IMR-90 (cell line): ENCODE measurements around the gene HS6ST3. TPM values are rescaled to one million over a fixed set of nuclear protein-coding genes. Genes with fewer than 3 reads are reported as not detected.

Experiments used
- ATAC-seq: fragments of 200-7000 bp; cut with Tn5 transposase; 2 replicates; pipeline ENCODE4 v1.9.1; 2020; ENCODE audit warnings: low read depth, mild to moderate bottlenecking, moderate library complexity
- BruUV-seq: library from RNA; stranded (reverse); fragments of 400-500 nt; replicated peaks from 2 replicates; lab custom pipeline; 2021; lab: Mats Ljungman, UMichigan
- CTCF ChIA-PET: fragments of 300-600 bp; formaldehyde crosslinking; extraction: SDS; loops from one replicate; lab custom pipeline; 2021; ENCODE audit warnings: antibody characterized with exemption; lab: Yijun Ruan, JAX
- POLR2A ChIA-PET: fragments of 300-600 bp; sonication (Branson Sonifier 250); formaldehyde crosslinking; loops from one replicate; lab custom pipeline; 2022; ENCODE audit warnings: antibody characterized with exemption; ENCODE audit not compliant: unreplicated experiment; lab: Charles Lee
- DNase-seq: peaks from one replicate; pipeline ENCODE4 v3.0.0; 2013
- H2AFZ ChIP-seq: replicated peaks from 2 replicates; pipeline ENCODE3; 2013; ENCODE audit warnings: low read length, mild to moderate bottlenecking; ENCODE audit not compliant: poor library complexity
- H2AK5ac ChIP-seq: 2 replicates; pipeline ENCODE4 v1.6.1; 2013; ENCODE audit warnings: low read depth, low read length, inconsistent platforms
- H2AK9ac ChIP-seq: replicated peaks from 2 replicates; pipeline ENCODE3; 2013; ENCODE audit warnings: mild to moderate bottlenecking, low read depth, low read length, moderate library complexity; ENCODE audit not compliant: poor library complexity
- H2BK120ac ChIP-seq: 2 replicates; pipeline ENCODE4 v1.6.1; 2013; ENCODE audit warnings: low read depth, low read length, inconsistent platforms
- H2BK15ac ChIP-seq: 3 replicates; pipeline ENCODE4 v1.6.1; 2013; ENCODE audit warnings: low read depth, low read length, inconsistent platforms
- H2BK20ac ChIP-seq: 2 replicates; pipeline ENCODE4 v1.6.1; 2013; ENCODE audit warnings: low read depth, mild to moderate bottlenecking, inconsistent platforms, low read length, moderate library complexity
- H2BK5ac ChIP-seq: 2 replicates; pipeline ENCODE4 v1.6.1; 2013; ENCODE audit warnings: mild to moderate bottlenecking, low read depth, low read length, inconsistent platforms; ENCODE audit not compliant: poor library complexity, severe bottlenecking
- H3K14ac ChIP-seq: replicated peaks from 2 replicates; pipeline ENCODE4 v1.6.1; 2013; ENCODE audit warnings: low read depth, low read length, inconsistent platforms
- H3K18ac ChIP-seq: 2 replicates; pipeline ENCODE4 v1.6.1; 2013; ENCODE audit warnings: low read depth, low read length, control low read depth
- H3K23ac ChIP-seq: 2 replicates; pipeline ENCODE4 v1.6.1; 2013; ENCODE audit warnings: low read depth, low read length, inconsistent platforms
- H3K27ac ChIP-seq: 2 replicates; pipeline ENCODE4 v1.5.1; 2013; ENCODE audit warnings: mild to moderate bottlenecking, control low read depth, low read length; ENCODE audit not compliant: insufficient read depth
- H3K27me3 ChIP-seq: 2 replicates; pipeline ENCODE4 v1.6.1; 2013; ENCODE audit warnings: low read length; ENCODE audit not compliant: control insufficient read depth, insufficient read depth
- H3K36me3 ChIP-seq: 2 replicates; pipeline ENCODE4 v1.6.1; 2013; ENCODE audit warnings: low read length, mixed read lengths; ENCODE audit not compliant: control insufficient read depth, insufficient read depth
- H3K4ac ChIP-seq: 2 replicates; pipeline ENCODE4 v1.6.1; 2013; ENCODE audit warnings: low read depth, low read length, inconsistent platforms
- H3K4me1 ChIP-seq: 2 replicates; pipeline ENCODE4 v1.6.1; 2013; ENCODE audit warnings: low read length, mixed read lengths; ENCODE audit not compliant: control insufficient read depth, insufficient read depth
- H3K4me2 ChIP-seq: 2 replicates; pipeline ENCODE4 v1.6.1; 2013; ENCODE audit warnings: low read depth, mild to moderate bottlenecking, control low read depth, low read length, moderate library complexity
- H3K4me3 ChIP-seq: 2 replicates; pipeline ENCODE4 v1.5.1; 2013; ENCODE audit warnings: low read depth, mild to moderate bottlenecking, control low read depth, low read length, moderate library complexity; ENCODE audit not compliant: insufficient read depth
- H3K56ac ChIP-seq: 2 replicates; pipeline ENCODE4 v1.6.1; 2013; ENCODE audit warnings: low read length, inconsistent platforms; ENCODE audit not compliant: insufficient read depth; ENCODE audit errors: extremely low read depth
- H3K79me1 ChIP-seq, 2 experiments: 2 replicates each; pipeline ENCODE4 v1.6.1; 2013; ENCODE audit warnings: low read length in 2 of 2, inconsistent platforms in 1 of 2, low read depth in 1 of 2
- H3K9ac ChIP-seq: 2 replicates; pipeline ENCODE4 v1.6.1; 2013; ENCODE audit warnings: low read depth, low read length, control low read depth
- H3K9me1 ChIP-seq: 2 replicates; pipeline ENCODE4 v1.6.1; 2013; ENCODE audit warnings: low read length, inconsistent platforms; ENCODE audit not compliant: insufficient read depth
- H3K9me3 ChIP-seq: 2 replicates; pipeline ENCODE4 v1.6.1; 2013; ENCODE audit warnings: low read length; ENCODE audit not compliant: control insufficient read depth, insufficient read depth
- H4K20me1 ChIP-seq: 2 replicates; pipeline ENCODE4 v1.6.1; 2013; ENCODE audit warnings: low read length, inconsistent platforms; ENCODE audit not compliant: insufficient read depth
- H4K5ac ChIP-seq: 2 replicates; pipeline ENCODE4 v1.6.1; 2013; ENCODE audit warnings: mild to moderate bottlenecking, low read depth, low read length, control low read depth
- H4K8ac ChIP-seq, 2 experiments: 2 replicates each; pipeline ENCODE4 v1.6.1; 2013; ENCODE audit warnings: low read depth in 2 of 2, low read length in 2 of 2, control low read depth in 1 of 2, inconsistent platforms in 1 of 2
- H4K91ac ChIP-seq: 2 replicates; pipeline ENCODE4 v1.6.1; 2013; ENCODE audit warnings: low read depth, low read length, inconsistent platforms; ENCODE audit not compliant: insufficient read depth
- CEBPB ChIP-seq: IDR thresholded peaks from 2 replicates; pipeline ENCODE4 v1.6.1; 2012; ENCODE audit warnings: low read depth, low read length, improper control_type of control experiment
- CHD1 ChIP-seq: IDR thresholded peaks from 2 replicates; pipeline ENCODE4 v1.6.1; 2012; ENCODE audit warnings: low read depth, low read length, improper control_type of control experiment
- CTCF ChIP-seq: conservative IDR thresholded peaks from 2 replicates; pipeline ENCODE4 v1.5.1; 2012; ENCODE audit warnings: mild to moderate bottlenecking, low read depth, low read length, improper control_type of control experiment
- FOS ChIP-seq: fragments of 150-350 bp; IDR thresholded peaks from 2 replicates; pipeline ENCODE4 v1.6.1; 2016; ENCODE audit warnings: low read depth, low read length
- NFE2L2 ChIP-seq: fragments of 150-350 bp; IDR thresholded peaks from 2 replicates; pipeline ENCODE4 v1.6.1; 2016; ENCODE audit warnings: low read depth, mild to moderate bottlenecking, low read length
- POLR2A ChIP-seq: IDR thresholded peaks from 2 replicates; pipeline ENCODE4 v1.6.1; 2012; ENCODE audit warnings: mild to moderate bottlenecking, low read depth, low read length
- RAD21 ChIP-seq: IDR thresholded peaks from 2 replicates; pipeline ENCODE4 v1.6.1; 2012; ENCODE audit warnings: low read length, improper control_type of control experiment
- RFX5 ChIP-seq: IDR thresholded peaks from 2 replicates; pipeline ENCODE4 v1.8.0; 2012; ENCODE audit warnings: low read depth, mild to moderate bottlenecking, low read length, moderate library complexity
- SMC3 ChIP-seq: fragments of 150-350 bp; IDR thresholded peaks from 2 replicates; pipeline ENCODE4 v1.6.1; 2016; ENCODE audit warnings: low read depth, mild to moderate bottlenecking, antibody characterized with exemption, low read length, moderate library complexity
- USF2 ChIP-seq: fragments of 150-350 bp; IDR thresholded peaks from 2 replicates; pipeline ENCODE4 v1.6.1; 2017; ENCODE audit warnings: mild to moderate bottlenecking, antibody characterized with exemption, low read length, low read depth
- WGBS, 2 experiments: methylation state at CpG; one replicate each; pipeline versions ENCODE4 v1.1.5 to v1.1.7; 2013; ENCODE audit warnings: missing lambda C conversion rate in 2 of 2; ENCODE audit not compliant: insufficient read length in 1 of 2; ENCODE audit errors: extremely low coverage in 2 of 2; 5-methylcytosine and 5-hydroxymethylcytosine counted together
- dilution Hi-C: fragments of 300-500 bp; cut with HindIII; formaldehyde crosslinking; loops from one replicate; pipeline ENCODE4 v1.14.3; 2018; ENCODE audit warnings: low sequenced_read_pairs; ENCODE audit not compliant: unreplicated experiment
- in situ Hi-C: fragments of 300-500 bp; cut with MboI; formaldehyde crosslinking; loops from 3 replicates; pipeline ENCODE4 v1.14.3; 2019; ENCODE audit warnings: low sequenced_read_pairs, inconsistent platforms, mixed read lengths
- intact Hi-C: fragments of 100-400 bp; cut with micrococcal nuclease; formaldehyde crosslinking; loops from 2 replicates; pipeline ENCODE4 v1.10.0; 2022
- polyA plus RNA-seq, 3 experiments: library from polyadenylated mRNA; depleted of rRNA; stranded (reverse); fragments of >200 nt; gene quantifications; 2 replicates each; pipeline ENCODE4 v1.2.3, GENCODE V29; 2012; ENCODE audit warnings: low replicate concordance in 1 of 3
- total RNA-seq: library from RNA; depleted of rRNA; stranded (reverse); fragments of >200 nt; gene quantifications from 2 replicates; pipeline ENCODE4 v1.2.3, GENCODE V29; 2012
- TF ChIP-seq, protein P1 (sequence below): fragments of 150-350 bp; IDR thresholded peaks from 2 replicates; pipeline ENCODE4 v1.6.1; 2016; ENCODE audit warnings: low read depth, mild to moderate bottlenecking, low read length, moderate library complexity, borderline replicate concordance

Gene HS6ST3
- total and polyA plus RNA-seq, 2 of the 4 experiments (the other 2 are of a cell fraction), result not detected

- H4K5ac ChIP-seq, result no peak overlapping the region
- ATAC-seq, result no peak
- no peak overlapping the region for H2AK9ac ChIP-seq
- intact Hi-C loops (no loop called here), in situ Hi-C loops (no loop called here), dilution Hi-C loops (no loop called here)
- H2BK20ac ChIP-seq, result no peak overlapping the region
- no peaks in the 10 kb centered on the region for H4K20me1 ChIP-seq
- no peaks in the 10 kb centered on the region for H3K36me3 ChIP-seq
- H3K56ac ChIP-seq, result no peak overlapping the region
- no peak overlapping the region for H4K8ac ChIP-seq
- WGBS, 2 experiments, result no CpG with 5 or more reads among the region's 2 CpGs
- H3K9me3 ChIP-seq, result no peaks in the 10 kb centered on the region; the same call in 1 of the 2 replicates
- H3K4ac ChIP-seq, result no peak overlapping the region
- no peak overlapping the region for H3K23ac ChIP-seq
- H3K9me1 ChIP-seq, result no peaks in the 10 kb centered on the region
- H3K18ac ChIP-seq, result no peak overlapping the region
- no peak overlapping the region for H2AFZ ChIP-seq
- no peak overlapping the region for H2BK15ac ChIP-seq
- no peak overlapping the region for H3K27ac ChIP-seq
- H3K27me3 ChIP-seq, result no peaks in the 10 kb centered on the region
- no peak for DNase-seq
- no peak overlapping the region for H3K9ac ChIP-seq
- no TSS peak for BruUV-seq
- no peak overlapping the region for H2BK5ac ChIP-seq
- ChIA-PET CTCF (no interaction called here), POLR2A (no interaction called here)
- H3K14ac ChIP-seq, result no peak overlapping the region
- H3K4me3 ChIP-seq, result no peak overlapping the region
- H2BK120ac ChIP-seq, result no peak overlapping the region
- H4K91ac ChIP-seq, result no peak overlapping the region
- H2AK5ac ChIP-seq, result no peak overlapping the region
- H3K4me2 ChIP-seq, result no peak overlapping the region
- no peaks in the 10 kb centered on the region for H3K79me1 ChIP-seq
- no peak for TF ChIP-seq USF2
- TF ChIP-seq, protein P1, sequence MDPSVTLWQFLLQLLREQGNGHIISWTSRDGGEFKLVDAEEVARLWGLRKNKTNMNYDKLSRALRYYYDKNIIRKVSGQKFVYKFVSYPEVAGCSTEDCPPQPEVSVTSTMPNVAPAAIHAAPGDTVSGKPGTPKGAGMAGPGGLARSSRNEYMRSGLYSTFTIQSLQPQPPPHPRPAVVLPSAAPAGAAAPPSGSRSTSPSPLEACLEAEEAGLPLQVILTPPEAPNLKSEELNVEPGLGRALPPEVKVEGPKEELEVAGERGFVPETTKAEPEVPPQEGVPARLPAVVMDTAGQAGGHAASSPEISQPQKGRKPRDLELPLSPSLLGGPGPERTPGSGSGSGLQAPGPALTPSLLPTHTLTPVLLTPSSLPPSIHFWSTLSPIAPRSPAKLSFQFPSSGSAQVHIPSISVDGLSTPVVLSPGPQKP, result no peak
- no peak for TF ChIP-seq CTCF
- no peak for TF ChIP-seq NFE2L2
- TF ChIP-seq SMC3, result no peak
- TF ChIP-seq RFX5, result no peak
- TF ChIP-seq FOS, result no peak
- no peak for TF ChIP-seq RAD21
- TF ChIP-seq CEBPB, result no peak
- no peak for TF ChIP-seq POLR2A
- TF ChIP-seq CHD1, result no peak
- H3K4me1 ChIP-seq, result no peaks in the 10 kb centered on the region
These were observed 781.6 kb downstream of the HS6ST3 start for GRCh38 chr13:96871469-96871868.
